Nephron progenitor cell (in vitro differentiated cells): ENCODE results near the gene RCOR2.

Source experiments
- DNase-seq: peaks from one replicate; pipeline ENCODE4 v3.0.0; 2021
- H3K27ac Mint-ChIP-seq: 2 replicates; pipeline ENCODE4 v1.8.0; 2021; ENCODE audit warnings: mild to moderate bottlenecking, moderate library complexity, mixed read lengths
- H3K27me3 Mint-ChIP-seq: 2 replicates; pipeline ENCODE4 v1.8.0; 2021; ENCODE audit warnings: mild to moderate bottlenecking, low read depth, mixed read lengths; ENCODE audit not compliant: poor library complexity
- H3K36me3 Mint-ChIP-seq: 2 replicates; pipeline ENCODE4 v1.8.0; 2021; ENCODE audit warnings: low read depth, mixed read lengths
- H3K4me1 Mint-ChIP-seq: 2 replicates; pipeline ENCODE4 v1.8.0; 2021; ENCODE audit warnings: mixed read lengths
- H3K4me3 Mint-ChIP-seq: 2 replicates; pipeline ENCODE4 v1.8.0; 2021; ENCODE audit warnings: mild to moderate bottlenecking, moderate library complexity, mixed read lengths
- H3K9me3 Mint-ChIP-seq: 2 replicates; pipeline ENCODE4 v1.8.0; 2021; ENCODE audit warnings: mild to moderate bottlenecking, moderate library complexity, mixed read lengths
- CTCF ChIP-seq: fragments of 200-600 bp; sonication (generic); IDR thresholded peaks from 2 replicates; pipeline ENCODE4 v1.5.0; 2021; ENCODE audit warnings: antibody characterized with exemption

Gene RCOR2

GRCh38 chr11:63920126-63920938 lies 3.4 kb upstream of the RCOR2 start:
- TF ChIP-seq CTCF, result no peak
- Mint-ChIP-seq H3K36me3 (no peaks in the 10 kb centered on the region), H3K9me3 (peaks cover 12% of the 10 kb centered on the region), H3K27ac (peak overlapping the region; percentile 59), H3K27me3 (peaks cover 4% of the 10 kb centered on the region), H3K4me3 (peak overlapping the region; percentile 30), H3K4me1 (peaks cover 56% of the 10 kb centered on the region)
- peak; percentile 73 for DNase-seq

- Mint-ChIP-seq H3K27ac (peak overlapping the region; percentile 59), H3K27me3 (no peaks in the 10 kb centered on the region), H3K4me1 (peaks cover 60% of the 10 kb centered on the region), H3K36me3 (peaks cover under 1% of the 10 kb centered on the region), H3K4me3 (no peak overlapping the region), H3K9me3 (peaks cover 12% of the 10 kb centered on the region)
- no peak for TF ChIP-seq CTCF
- DNase-seq, result peak; percentile 70
Observed at GRCh38 chr11:63919267-63920125, 2.5 kb upstream of the RCOR2 start.

GRCh38 chr11:63918507-63919191 lies 1.7 kb upstream of the RCOR2 start:
- Mint-ChIP-seq H3K36me3 (peaks cover 9% of the 10 kb centered on the region), H3K9me3 (peaks cover 12% of the 10 kb centered on the region), H3K27ac (peak overlapping the region; percentile 98), H3K4me3 (peak overlapping the region; percentile 68), H3K4me1 (peaks cover 63% of the 10 kb centered on the region), H3K27me3 (no peaks in the 10 kb centered on the region)
- DNase-seq, result peak; percentile 34
- no peak for TF ChIP-seq CTCF

GRCh38 chr11:63917692-63918506 lies 935 bp upstream of the RCOR2 start:
- H3K9me3 Mint-ChIP-seq, result peaks cover 10% of the 10 kb centered on the region
- no peak for TF ChIP-seq CTCF
- H3K4me1 Mint-ChIP-seq, result peaks cover 57% of the 10 kb centered on the region
- H3K4me3 Mint-ChIP-seq, result peak overlapping the region; percentile 70
- H3K36me3 Mint-ChIP-seq, result peaks cover 11% of the 10 kb centered on the region
- H3K27ac Mint-ChIP-seq, result peak overlapping the region; percentile 96
- peak; percentile 67 for DNase-seq
- no peaks in the 10 kb centered on the region for H3K27me3 Mint-ChIP-seq
